ENCODE measurements around the gene RPL19. TPM values are rescaled to one million over a fixed set of nuclear protein-coding genes. Genes with fewer than 3 reads are reported as not detected.

The RPL19 gene
- total RNA-seq, 2 experiments from 2014 or later = 2,120 to 2,134 TPM

DNA sequence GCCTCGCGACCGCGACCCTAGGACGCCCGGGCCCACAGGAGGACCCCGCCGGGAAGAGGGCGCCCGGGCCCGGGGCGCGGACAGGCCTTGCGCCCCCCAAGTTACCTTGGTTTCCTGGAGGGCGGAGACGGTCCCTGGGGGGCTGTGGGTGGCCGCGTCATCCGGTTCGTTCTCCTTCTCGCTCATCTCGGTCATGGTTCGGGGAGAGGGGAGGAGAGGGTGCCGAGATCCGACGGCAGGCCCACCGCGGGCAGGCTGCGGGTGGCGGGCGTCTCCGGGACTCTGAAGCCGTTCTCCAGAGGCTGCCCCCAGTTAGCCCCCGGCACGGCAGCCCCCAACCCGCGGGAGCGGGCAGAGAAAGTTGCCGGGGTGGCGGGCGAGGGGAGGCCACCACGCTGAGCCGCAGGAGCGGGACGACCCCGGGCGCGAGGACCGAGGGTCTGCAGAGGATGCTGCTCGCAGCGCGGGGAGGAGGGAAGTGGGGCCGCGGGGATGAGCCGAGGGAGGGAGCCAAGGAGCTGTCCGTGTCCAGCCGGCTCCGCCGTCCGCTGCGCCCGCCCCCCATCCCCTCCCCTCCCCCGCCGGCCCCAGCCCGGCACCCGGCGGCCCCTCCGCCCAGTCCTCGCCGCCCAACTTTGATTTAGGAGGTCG is 25.4 kb downstream of the RPL19 start, which contains the start of gene STAC2:
Gene STAC2, minus strand, starts transcription at position 638 of the 651 bp plus-strand sequence. Its CDS starts 443 bp downstream, at position 195.
- peak within 1 kb of the TSS; percentile 12 for H3K27ac Mint-ChIP-seq
- POLR2A ChIA-PET = interaction anchor here (0.9 kb wide), 1 partner anchor 19 kb away, joined by 3 read pairs; no protein-coding TSS in a partner anchor
- ATAC-seq (ENCODE audit: low read depth) (peak; percentile 17), DNase-seq (no peak)
- peak within 1 kb of the TSS; percentile 83 for H3K4me3 Mint-ChIP-seq
- peaks cover 43% of the 10 kb centered on the region for H3K27me3 Mint-ChIP-seq
- peaks cover 4% of the 10 kb centered on the region for H3K4me1 Mint-ChIP-seq
- no peaks in the 10 kb centered on the region for H3K9me3 Mint-ChIP-seq
- H3K36me3 Mint-ChIP-seq = peaks cover 2% of the 10 kb centered on the region

- Mint-ChIP-seq H3K27ac (peak overlapping the region; percentile 12), H3K27me3 (peaks cover 43% of the 10 kb centered on the region), H3K4me1 (peaks cover 4% of the 10 kb centered on the region), H3K36me3 (peaks cover 2% of the 10 kb centered on the region), H3K9me3 (no peaks in the 10 kb centered on the region), H3K4me3 (peak overlapping the region; percentile 83)
- peak; percentile 63 for DNase-seq
- POLR2A ChIA-PET = interaction anchor here (0.9 kb wide), 1 partner anchor 19 kb away, joined by 3 read pairs; no protein-coding TSS in a partner anchor
- peak; percentile 64 for ATAC-seq (ENCODE audit: low read depth)
Observed at GRCh38 chr17:39225959-39226683, 26.0 kb downstream of the RPL19 start.

GRCh38 chr17:39227364-39227919 is 27.4 kb downstream of the RPL19 start:
- no peak overlapping the region for H3K27ac Mint-ChIP-seq
- peaks cover 12% of the 10 kb centered on the region for H3K4me1 Mint-ChIP-seq
- H3K36me3 Mint-ChIP-seq = peaks cover 2% of the 10 kb centered on the region
- POLR2A ChIA-PET = interaction anchor here (0.6 kb wide), 1 partner anchor 9 kb away, joined by 4 read pairs; no protein-coding TSS in a partner anchor
- peaks cover 49% of the 10 kb centered on the region for H3K27me3 Mint-ChIP-seq
- no peak overlapping the region for H3K4me3 Mint-ChIP-seq
- no peaks in the 10 kb centered on the region for H3K9me3 Mint-ChIP-seq
- DNase-seq = no peak
- no peak for ATAC-seq (ENCODE audit: low read depth)

DNA sequence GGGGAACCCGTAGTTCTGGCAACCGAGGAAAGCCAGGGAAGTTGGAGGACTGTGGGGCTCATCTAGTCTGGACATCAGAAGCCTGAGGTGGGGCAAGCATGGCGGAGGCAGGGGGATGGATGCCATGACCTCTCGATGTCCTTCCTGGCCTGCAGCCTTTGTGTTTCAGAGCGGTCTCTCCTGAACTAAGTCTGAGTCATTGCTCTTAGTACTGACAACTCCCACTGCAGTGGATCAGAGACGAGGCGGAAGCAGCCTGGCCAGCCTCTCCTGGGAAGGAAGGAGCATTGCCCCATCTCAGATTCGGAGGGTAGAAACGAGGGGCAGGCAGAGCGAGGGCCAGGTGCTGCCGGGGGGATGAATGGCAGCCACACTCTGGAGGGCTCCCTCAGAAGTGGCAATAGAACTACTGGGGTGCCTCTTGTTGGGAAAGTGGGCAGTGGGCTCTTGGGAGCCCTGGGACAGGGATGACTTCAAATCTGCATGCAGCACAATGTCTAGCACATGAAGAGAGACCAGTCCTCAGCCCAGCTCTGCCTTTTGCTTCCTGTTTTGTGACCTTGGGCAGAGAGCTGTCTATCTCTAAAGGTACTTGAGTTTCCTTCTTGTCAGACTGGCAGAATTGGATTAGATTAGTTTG is 29.3 kb downstream of the RPL19 start:
- Mint-ChIP-seq H3K9me3 (no peaks in the 10 kb centered on the region), H3K27me3 (peaks cover 32% of the 10 kb centered on the region), H3K27ac (no peak overlapping the region), H3K4me1 (peaks cover 12% of the 10 kb centered on the region), H3K4me3 (no peak overlapping the region), H3K36me3 (peaks cover 2% of the 10 kb centered on the region)
- no peak for DNase-seq
- POLR2A ChIA-PET = no interaction called here
- no peak for ATAC-seq (ENCODE audit: low read depth)

GRCh38 chr17:39230361-39230760 is 30.3 kb downstream of the RPL19 start:
- Mint-ChIP-seq H3K27ac (no peak overlapping the region), H3K4me1 (peaks cover 12% of the 10 kb centered on the region), H3K27me3 (peaks cover 30% of the 10 kb centered on the region), H3K4me3 (no peak overlapping the region), H3K9me3 (no peaks in the 10 kb centered on the region), H3K36me3 (peaks cover 2% of the 10 kb centered on the region)
- no peak for DNase-seq
- POLR2A ChIA-PET = interaction anchor here (2.3 kb wide), 1 partner anchor 23 kb away, joined by 14 read pairs; no protein-coding TSS in a partner anchor
- ATAC-seq (ENCODE audit: low read depth) = no peak

GRCh38 chr17:39231091-39231561 is 31.0 kb downstream of the RPL19 start:
- ATAC-seq (ENCODE audit: low read depth) (no peak), DNase-seq (no peak)
- no peak overlapping the region for H3K4me3 Mint-ChIP-seq
- H3K36me3 Mint-ChIP-seq = no peaks in the 10 kb centered on the region
- H3K4me1 Mint-ChIP-seq = peaks cover 11% of the 10 kb centered on the region
- POLR2A ChIA-PET = interaction anchor here (0.8 to 2.3 kb wide), 2 partner anchors 24 to 31 kb away, joined by 3 to 14 read pairs; partner anchors contain the start of gene RPL19
- peaks cover 26% of the 10 kb centered on the region for H3K27me3 Mint-ChIP-seq
- H3K27ac Mint-ChIP-seq = no peak overlapping the region
- H3K9me3 Mint-ChIP-seq = no peaks in the 10 kb centered on the region

DNA sequence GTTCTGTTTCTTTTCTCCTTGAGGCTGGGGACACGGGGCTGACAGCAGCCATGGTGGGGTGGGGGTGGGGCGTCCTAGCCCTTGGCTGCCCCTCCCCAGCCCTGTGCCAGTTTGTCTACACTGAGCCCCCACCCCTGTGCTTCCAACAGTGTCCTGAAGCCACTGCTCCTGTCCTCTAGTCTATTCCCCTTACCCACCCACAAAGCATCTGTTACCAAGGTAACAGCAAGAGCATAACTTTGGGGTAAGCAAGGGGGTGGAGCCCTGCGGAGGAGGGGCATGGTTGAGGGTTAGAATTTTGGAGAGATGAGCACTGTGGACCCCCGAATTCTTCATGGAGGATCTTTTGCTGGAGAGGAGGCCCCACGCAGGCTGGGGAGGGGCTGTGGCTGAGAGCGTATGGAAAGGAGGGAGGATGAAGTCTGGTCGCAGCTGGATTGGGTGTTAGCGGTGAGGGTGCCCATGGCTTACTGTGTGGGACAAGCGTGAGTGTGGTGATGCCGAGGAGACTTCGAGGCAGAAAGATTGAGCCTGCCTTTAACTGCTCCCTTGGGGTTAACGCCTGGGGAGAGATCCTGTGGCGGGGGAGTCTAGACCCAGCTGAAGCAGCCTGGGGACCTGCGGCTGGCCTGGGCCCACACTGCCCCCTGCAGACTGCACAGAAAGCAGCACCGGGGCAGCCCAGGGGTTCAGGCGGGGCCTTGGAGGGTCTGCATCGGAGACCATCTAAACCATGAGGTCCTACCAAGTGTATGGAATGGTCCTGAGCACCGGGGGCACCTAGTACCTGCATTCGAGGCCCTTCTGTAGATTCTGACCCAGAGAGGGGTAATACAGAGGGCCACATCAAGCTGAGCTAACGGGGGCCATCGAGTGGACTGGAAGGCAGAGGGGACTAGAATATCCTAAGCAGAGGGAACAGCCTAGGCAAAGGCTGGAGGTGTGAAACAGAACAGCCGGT is 31.8 kb downstream of the RPL19 start:
- H3K9me3 Mint-ChIP-seq = no peaks in the 10 kb centered on the region
- DNase-seq (peak; percentile 73), ATAC-seq (ENCODE audit: low read depth) (peak; percentile 73)
- H3K27me3 Mint-ChIP-seq = peaks cover 18% of the 10 kb centered on the region
- peak overlapping the region; percentile 36 for H3K27ac Mint-ChIP-seq
- no peaks in the 10 kb centered on the region for H3K36me3 Mint-ChIP-seq
- peaks cover 11% of the 10 kb centered on the region for H3K4me1 Mint-ChIP-seq
- peak overlapping the region; percentile 47 for H3K4me3 Mint-ChIP-seq
- POLR2A ChIA-PET = interaction anchor here (0.8 to 2.3 kb wide), 3 partner anchors 25 to 249 kb away, joined by 3 to 14 read pairs (median 3); partner anchors contain the start of gene RPL19

- Mint-ChIP-seq H3K27me3 (peaks cover 7% of the 10 kb centered on the region), H3K9me3 (no peaks in the 10 kb centered on the region), H3K27ac (no peak overlapping the region), H3K4me3 (no peak overlapping the region), H3K4me1 (peaks cover 28% of the 10 kb centered on the region), H3K36me3 (no peaks in the 10 kb centered on the region)
- ATAC-seq (ENCODE audit: low read depth) = peak; percentile 71
- POLR2A ChIA-PET = interaction anchor here (0.5 to 1.3 kb wide), 6 partner anchors 8 to 164 kb away, joined by 3 to 5 read pairs (median 4); partner anchors contain the start of gene RPL19
- peak; percentile 60 for DNase-seq
Observed at GRCh38 chr17:39235555-39236449, 35.7 kb downstream of the RPL19 start.

DNA sequence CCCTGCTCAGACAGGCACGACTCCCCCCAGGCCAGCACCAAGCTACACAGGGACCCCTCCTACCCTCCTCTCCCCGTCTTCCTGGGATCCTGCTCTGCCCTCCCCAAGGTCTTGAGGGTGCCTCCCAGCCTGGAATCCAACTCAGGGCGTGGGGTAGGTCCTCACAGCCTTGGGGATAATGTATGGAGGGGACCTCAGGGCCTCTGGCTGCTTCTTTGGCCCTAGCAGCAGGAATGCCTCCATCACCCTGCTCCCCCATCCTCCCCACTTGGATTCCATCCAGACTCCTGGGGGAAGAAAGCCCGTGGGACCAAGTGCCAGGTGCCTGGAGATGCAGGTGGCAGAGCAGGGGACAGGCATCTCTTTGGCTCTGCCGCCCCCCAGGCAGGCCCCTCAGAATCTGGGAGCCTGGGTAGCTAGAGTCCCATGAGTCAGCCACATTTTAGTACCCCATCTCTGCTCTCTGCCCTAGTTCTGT is 36.4 kb downstream of the RPL19 start:
- no peaks in the 10 kb centered on the region for H3K9me3 Mint-ChIP-seq
- no peaks in the 10 kb centered on the region for H3K36me3 Mint-ChIP-seq
- POLR2A ChIA-PET = interaction anchor here (0.5 to 2.9 kb wide), 5 partner anchors 9 to 70 kb away, joined by 3 to 10 read pairs (median 4); partner anchors contain the start of gene RPL19
- no peak overlapping the region for H3K4me3 Mint-ChIP-seq
- H3K4me1 Mint-ChIP-seq = peaks cover 27% of the 10 kb centered on the region
- H3K27me3 Mint-ChIP-seq = peaks cover 7% of the 10 kb centered on the region
- H3K27ac Mint-ChIP-seq = no peak overlapping the region
- ATAC-seq (ENCODE audit: low read depth) (no peak), DNase-seq (no peak)

DNA sequence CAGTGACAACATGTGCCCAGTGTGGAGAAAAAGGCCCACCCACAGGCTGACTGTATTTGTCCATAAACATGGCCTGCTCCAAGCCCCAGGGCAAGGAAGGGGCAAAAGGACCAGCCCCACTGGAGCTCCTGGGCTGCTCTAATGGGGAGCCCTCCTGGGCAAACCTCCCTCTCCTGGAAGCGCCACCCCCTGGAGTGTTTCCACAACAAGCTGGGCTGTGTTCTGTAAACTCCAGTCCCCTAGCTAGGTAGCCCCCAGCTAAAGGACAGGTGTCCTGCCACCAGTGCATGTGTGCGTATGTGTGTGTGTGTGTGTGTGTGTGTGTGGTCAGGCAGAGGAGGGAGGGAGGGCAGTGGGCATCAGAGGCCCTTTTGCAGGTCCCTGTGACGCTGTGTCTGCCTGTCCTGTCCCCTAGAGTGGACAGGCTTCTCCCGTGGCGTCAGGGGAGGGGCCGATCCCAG is 36.9 kb downstream of the RPL19 start:
- ATAC-seq (ENCODE audit: low read depth) (no peak), DNase-seq (no peak)
- Mint-ChIP-seq H3K27ac (no peak overlapping the region), H3K36me3 (no peaks in the 10 kb centered on the region), H3K9me3 (no peaks in the 10 kb centered on the region), H3K4me1 (peaks cover 22% of the 10 kb centered on the region), H3K4me3 (no peak overlapping the region), H3K27me3 (peaks cover 5% of the 10 kb centered on the region)
- POLR2A ChIA-PET = interaction anchor here (1.0 to 2.9 kb wide), 2 partner anchors 37 to 70 kb away, joined by 3 to 10 read pairs; partner anchors contain the start of gene RPL19

DNA sequence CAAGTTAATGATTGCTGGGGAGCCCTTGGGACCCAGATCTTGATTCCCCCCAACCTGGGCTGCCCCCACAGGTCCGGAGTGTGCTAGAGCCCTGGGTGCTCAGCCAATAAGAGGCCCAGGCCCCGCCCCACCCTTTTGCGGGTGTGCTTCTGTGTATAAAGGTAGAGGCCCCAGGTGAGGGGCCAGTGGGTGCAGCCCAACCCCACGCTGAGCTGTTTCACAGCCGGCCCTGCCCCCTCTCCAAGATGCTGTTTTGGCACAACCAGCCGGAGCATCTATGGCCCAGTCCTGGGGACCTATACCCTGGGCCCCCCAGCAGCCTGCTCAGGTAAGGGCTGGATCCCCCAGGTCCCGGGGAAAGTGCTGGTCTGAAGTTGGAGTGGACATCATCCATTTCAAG is 37.5 kb downstream of the RPL19 start:
- no peaks in the 10 kb centered on the region for H3K9me3 Mint-ChIP-seq
- DNase-seq (no peak), ATAC-seq (ENCODE audit: low read depth) (no peak)
- H3K27me3 Mint-ChIP-seq = peaks cover 2% of the 10 kb centered on the region
- peaks cover 19% of the 10 kb centered on the region for H3K4me1 Mint-ChIP-seq
- no peaks in the 10 kb centered on the region for H3K36me3 Mint-ChIP-seq
- no peak overlapping the region for H3K27ac Mint-ChIP-seq
- no peak overlapping the region for H3K4me3 Mint-ChIP-seq
- POLR2A ChIA-PET = interaction anchor here (1.3 to 2.9 kb wide), 2 partner anchors 31 to 38 kb away, joined by 7 to 10 read pairs; partner anchors contain the start of gene RPL19
